ENCODE measurements around the gene E2F6. TPM values are rescaled to one million over a fixed set of nuclear protein-coding genes. Genes with fewer than 3 reads are reported as not detected.

Gene E2F6
- polyA plus RNA-seq, 3 donors: 3.5 to 6.4 (median 3.7) TPM

DNA sequence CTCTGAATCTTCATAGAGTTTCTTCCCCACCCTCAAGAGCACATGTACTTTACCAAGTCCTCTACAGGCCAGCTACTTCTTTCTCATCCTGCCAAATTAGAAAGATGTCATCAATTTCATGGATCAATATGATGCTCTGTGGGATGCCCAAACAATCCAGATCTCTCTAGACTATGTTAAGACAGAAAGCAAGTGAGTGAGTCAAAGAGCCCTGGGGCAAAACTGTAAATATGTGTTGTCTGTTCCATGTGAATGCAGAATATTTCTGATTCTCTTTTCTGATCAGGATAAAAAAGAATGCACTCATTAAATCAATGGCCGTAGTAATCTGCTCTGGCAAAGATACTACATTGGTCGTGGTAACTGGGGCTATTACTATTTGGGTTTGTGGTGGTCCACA is 68.4 kb downstream of the E2F6 start:
- Histone ChIP-seq H2AFZ (ENCODE audit: insufficient read depth, low read depth, low read length, poor library complexity, severe bottlenecking) (no peak overlapping the region), H4K20me1 (ENCODE audit: insufficient read depth, low read length) (no peaks in the 10 kb centered on the region), H3K9me3 (replicated peaks in 1 of 2; ENCODE audit: control insufficient read depth in 1 of 2, insufficient read depth in 1 of 2, low read length in 2 of 2) (no peaks in the 10 kb centered on the region), H3K27ac (ENCODE audit: low read depth in 1 of 2, low read length in 2 of 2) (no peak overlapping the region), H3K4me1 (ENCODE audit: control insufficient read depth in 1 of 2, insufficient read depth in 2 of 2, low read length in 2 of 2) (no peaks in the 10 kb centered on the region), H3K27me3 (ENCODE audit: control insufficient read depth in 2 of 2, insufficient read depth in 2 of 2, low read length in 2 of 2) (no peaks in the 10 kb centered on the region), H3K4me2 (replicated peaks; ENCODE audit: extremely low read depth, low read length, poor library complexity, severe bottlenecking) (no peak overlapping the region), H3K9ac (ENCODE audit: insufficient read depth, low read length, poor library complexity, severe bottlenecking) (no peak overlapping the region), H3K36me3 (replicated peaks in 1 of 2; ENCODE audit: control insufficient read depth in 1 of 2, insufficient read depth in 2 of 2, low read length in 2 of 2) (no peaks in the 10 kb centered on the region), H3K4me3 (replicated peaks in 1 of 3; ENCODE audit: low read depth in 2 of 3, low read length in 3 of 3) (no peak overlapping the region), H3K79me2 (ENCODE audit: insufficient read depth, low read length) (no peaks in the 10 kb centered on the region)
- Mint-ChIP-seq H3K9me3 (peaks cover 0 to 3% (median 0%) of the 10 kb centered on the region in 7 donors), H3K4me1 (no peaks in the 10 kb centered on the region), H3K27me3 (ENCODE audit: low read depth in 3 of 3) (peaks cover 2 to 6% (median 4%) of the 10 kb centered on the region in 3 donors), H3K4me3 (no peak overlapping the region), H3K36me3 (no peaks in the 10 kb centered on the region), H3K27ac (no peak overlapping the region)
- no peak for DNase-seq
- intact Hi-C loops (cut with micrococcal nuclease): no loop called here
- no peak for TF ChIP-seq CTCF (IDR thresholded peaks at IDR 0.05)
- 75% methylated on average over 1 of the region's 2 CpGs for WGBS (ENCODE audit: insufficient coverage)

DNA sequence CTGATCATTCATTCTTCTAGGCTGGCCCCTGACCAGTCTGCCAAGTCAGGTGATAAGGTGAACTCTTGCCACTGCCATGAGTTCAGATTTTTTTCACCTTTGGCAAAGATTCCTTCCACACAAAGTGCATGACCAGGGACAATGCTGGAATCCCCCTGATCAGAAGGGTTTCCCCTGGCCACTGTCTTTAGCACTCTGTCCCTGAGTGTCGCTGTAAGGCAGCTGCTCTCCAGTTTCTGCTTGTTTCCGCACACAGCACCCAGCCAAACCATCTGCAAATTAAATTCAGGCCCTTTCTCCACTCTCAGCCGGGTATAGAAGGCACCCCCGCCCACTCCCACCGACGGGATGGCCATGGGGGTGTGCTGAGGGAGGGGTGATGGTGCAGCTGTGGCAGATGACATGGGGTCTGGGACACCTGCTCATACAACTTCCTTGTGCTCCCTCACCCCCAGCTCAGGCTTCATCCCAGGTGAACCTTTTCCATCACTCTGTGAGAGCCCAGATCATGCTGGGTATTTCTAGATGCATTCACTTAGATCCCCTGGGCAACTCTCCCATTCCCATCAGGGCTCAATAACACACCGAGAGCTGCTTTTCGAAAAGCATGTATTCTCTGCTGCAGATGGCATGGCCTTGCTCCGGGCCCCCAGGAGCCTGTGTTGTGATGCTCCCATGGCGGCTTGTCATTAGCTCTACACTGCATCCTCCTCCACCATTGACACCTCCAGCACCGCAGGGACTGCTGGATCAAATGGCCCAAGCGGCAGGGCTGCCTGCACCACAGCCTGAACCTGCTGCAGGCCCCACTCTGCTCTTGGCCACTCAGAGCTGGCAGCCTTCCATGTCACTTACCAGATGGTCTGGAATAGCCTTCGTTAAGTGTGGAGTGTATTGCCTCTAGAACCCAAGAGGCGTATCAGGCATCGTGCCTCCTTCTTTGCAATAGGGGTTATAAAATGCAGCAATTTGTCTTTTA is 69.2 kb downstream of the E2F6 start:
- Histone ChIP-seq H3K4me2 (replicated peaks; ENCODE audit: extremely low read depth, low read length, poor library complexity, severe bottlenecking) (no peak overlapping the region), H3K36me3 (replicated peaks in 1 of 2; ENCODE audit: control insufficient read depth in 1 of 2, insufficient read depth in 2 of 2, low read length in 2 of 2) (no peaks in the 10 kb centered on the region), H3K4me1 (ENCODE audit: control insufficient read depth in 1 of 2, insufficient read depth in 2 of 2, low read length in 2 of 2) (no peaks in the 10 kb centered on the region), H3K9me3 (replicated peaks in 1 of 2; ENCODE audit: control insufficient read depth in 1 of 2, insufficient read depth in 1 of 2, low read length in 2 of 2) (no peaks in the 10 kb centered on the region), H2AFZ (ENCODE audit: insufficient read depth, low read depth, low read length, poor library complexity, severe bottlenecking) (no peak overlapping the region), H3K4me3 (replicated peaks in 1 of 3; ENCODE audit: low read depth in 2 of 3, low read length in 3 of 3) (no peak overlapping the region), H4K20me1 (ENCODE audit: insufficient read depth, low read length) (no peaks in the 10 kb centered on the region), H3K27ac (ENCODE audit: low read depth in 1 of 2, low read length in 2 of 2) (no peak overlapping the region), H3K27me3 (ENCODE audit: control insufficient read depth in 2 of 2, insufficient read depth in 2 of 2, low read length in 2 of 2) (no peaks in the 10 kb centered on the region), H3K9ac (ENCODE audit: insufficient read depth, low read length, poor library complexity, severe bottlenecking) (no peak overlapping the region), H3K79me2 (ENCODE audit: insufficient read depth, low read length) (no peaks in the 10 kb centered on the region)
- peak overlapping the region in 2 of 7 donors; percentile 37 to 50 for H3K27ac Mint-ChIP-seq
- peaks cover 0 to 3% (median 0%) of the 10 kb centered on the region in 7 donors for H3K9me3 Mint-ChIP-seq
- WGBS (ENCODE audit: insufficient coverage): 100% methylated on average over 6 of the region's 15 CpGs
- no peak for DNase-seq
- peaks cover 2 to 6% (median 4%) of the 10 kb centered on the region in 3 donors for H3K27me3 Mint-ChIP-seq (ENCODE audit: low read depth in 3 of 3)
- intact Hi-C loops (cut with micrococcal nuclease): no loop called here
- no peak overlapping the region for H3K4me3 Mint-ChIP-seq
- H3K36me3 Mint-ChIP-seq: no peaks in the 10 kb centered on the region
- H3K4me1 Mint-ChIP-seq: no peaks in the 10 kb centered on the region
- no peak for TF ChIP-seq CTCF (IDR thresholded peaks at IDR 0.05)

All from CD14-positive monocyte (primary cell).